GF-D8 (cell line): ENCODE data around the gene VARS2.

Source experiments
- DNase-seq: peaks from one replicate; lab custom pipeline; 2025; lab: John Stamatoyannopoulos, UW

VARS2 gene

GRCh38 chr6:30930506-30930905 lies 16.5 kb downstream of the VARS2 start:
- DNase-seq, result no peak

DNA sequence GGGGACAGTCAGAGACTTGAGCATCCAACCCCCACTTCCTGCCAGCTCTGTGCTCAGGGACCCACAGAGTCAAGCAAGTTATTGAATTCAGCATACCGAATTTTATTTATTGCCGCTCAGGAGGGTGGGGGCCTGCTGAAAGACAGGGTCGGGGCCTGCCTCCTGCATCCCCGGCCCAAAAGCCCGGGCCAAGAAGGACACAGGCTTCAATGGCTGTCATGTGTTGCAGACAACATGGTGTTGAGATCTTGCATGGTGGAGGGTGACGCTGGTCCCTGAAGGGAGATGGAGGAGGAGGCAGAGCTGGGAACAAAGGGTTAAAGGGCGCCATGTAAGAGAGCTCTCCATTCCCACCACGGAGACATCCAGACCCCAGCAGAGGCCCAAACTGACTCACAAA lies 17.2 kb downstream of the VARS2 start:
- DNase-seq, result no peak

DNA sequence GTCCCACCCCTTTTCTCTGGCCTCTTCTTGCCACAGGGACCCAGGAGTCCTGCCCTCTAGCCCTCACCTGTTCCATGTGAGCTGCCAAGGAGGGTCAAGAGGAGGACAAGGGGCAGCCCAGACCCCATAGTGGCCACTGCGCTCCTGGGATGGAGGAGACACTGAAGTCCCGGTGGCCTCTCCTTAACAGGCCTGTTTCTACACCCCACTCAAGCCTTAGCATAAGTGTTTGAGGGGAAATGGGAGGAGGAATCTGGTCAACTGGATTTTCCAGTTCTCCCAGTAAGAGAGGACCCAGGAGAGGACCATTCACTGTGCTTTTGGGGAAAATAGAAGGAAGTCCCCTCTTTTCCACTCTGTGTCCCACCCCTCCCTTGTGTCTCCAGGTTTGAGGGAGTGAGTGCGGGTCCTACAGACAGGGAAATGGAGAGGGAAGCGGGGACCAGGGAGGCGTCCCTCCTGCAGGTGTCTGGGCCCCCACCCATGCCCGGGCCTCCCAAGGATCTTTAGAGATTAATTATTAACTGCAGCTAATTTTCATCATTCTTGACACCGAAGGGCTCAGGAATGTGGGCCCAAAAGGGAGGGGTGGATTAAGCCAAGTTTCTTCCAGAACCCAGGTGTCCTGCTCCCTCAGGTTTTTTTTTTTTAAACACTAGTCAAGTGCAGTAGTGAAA lies 18.1 kb downstream of the VARS2 start, which contains the start of gene SFTA2:
Gene SFTA2 (minus strand): TSS at position 202 of the 677 bp plus-strand sequence. CDS start 74 bp downstream, at position 128.
- DNase-seq, result no peak

GRCh38 chr6:30932665-30933365 lies 18.8 kb downstream of the VARS2 start:
- DNase-seq, result no peak

DNA sequence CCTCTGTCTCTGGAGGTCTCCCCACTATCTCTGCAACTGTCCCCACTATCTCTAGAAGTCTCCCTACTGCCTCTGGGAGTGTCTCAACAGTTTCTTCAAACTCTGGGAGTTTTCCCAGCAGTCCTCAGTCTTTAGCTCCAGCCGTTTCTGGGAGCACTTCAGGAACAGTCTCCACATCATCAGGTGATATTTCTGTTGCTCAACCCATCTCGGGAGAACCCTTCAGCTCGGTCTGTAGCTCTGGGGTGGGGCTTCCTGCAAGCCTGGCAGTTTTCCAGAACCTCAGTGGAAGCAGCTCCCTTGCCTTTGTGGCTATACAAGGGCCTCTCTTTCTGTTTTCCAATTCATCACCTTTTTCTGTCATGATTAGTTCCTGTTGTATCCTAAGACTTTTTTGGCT lies 21.0 kb downstream of the VARS2 start:
- no peak for DNase-seq

DNA sequence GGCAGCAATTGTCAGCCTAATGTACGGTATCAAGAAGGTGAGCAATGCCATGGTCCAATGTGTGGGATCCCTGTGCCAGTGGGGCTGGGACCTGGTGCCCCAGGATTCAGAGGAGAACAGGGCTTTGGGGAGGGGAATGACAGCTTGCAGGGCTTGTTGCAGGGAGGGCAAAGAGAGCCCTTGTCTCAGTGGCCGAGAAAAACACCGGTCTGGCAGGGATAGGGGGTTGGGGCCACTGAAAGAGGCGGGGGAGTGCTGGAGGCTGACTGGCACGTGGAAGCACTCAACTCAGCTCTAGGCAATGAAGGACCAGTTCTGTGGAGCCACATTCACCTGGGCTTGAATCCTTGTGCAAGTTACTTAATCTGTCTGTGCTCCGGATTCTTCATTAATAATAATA lies 23.2 kb downstream of the VARS2 start:
- no peak for DNase-seq

DNA sequence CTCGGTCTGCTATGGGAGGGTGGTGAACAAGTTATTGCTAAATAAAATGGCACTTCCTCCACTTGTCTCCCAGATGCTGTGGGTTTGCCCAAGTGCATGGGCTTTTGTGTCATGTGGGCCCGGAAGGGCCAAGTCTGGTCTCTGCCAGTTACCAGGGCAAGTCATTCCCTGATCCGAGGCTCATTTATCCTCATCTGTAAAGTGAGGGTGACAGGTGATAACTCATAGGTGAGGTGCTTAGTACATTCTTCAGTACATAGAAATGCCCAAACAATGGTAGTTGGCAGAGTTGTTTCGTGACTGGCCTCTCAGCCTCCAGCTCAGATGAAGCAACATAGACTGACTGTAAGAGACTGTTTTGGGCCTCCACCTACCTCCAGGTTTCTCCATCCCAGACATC lies 24.7 kb downstream of the VARS2 start:
- no peak for DNase-seq

GRCh38 chr6:30939473-30939872 lies 25.4 kb downstream of the VARS2 start:
- no peak for DNase-seq

DNA sequence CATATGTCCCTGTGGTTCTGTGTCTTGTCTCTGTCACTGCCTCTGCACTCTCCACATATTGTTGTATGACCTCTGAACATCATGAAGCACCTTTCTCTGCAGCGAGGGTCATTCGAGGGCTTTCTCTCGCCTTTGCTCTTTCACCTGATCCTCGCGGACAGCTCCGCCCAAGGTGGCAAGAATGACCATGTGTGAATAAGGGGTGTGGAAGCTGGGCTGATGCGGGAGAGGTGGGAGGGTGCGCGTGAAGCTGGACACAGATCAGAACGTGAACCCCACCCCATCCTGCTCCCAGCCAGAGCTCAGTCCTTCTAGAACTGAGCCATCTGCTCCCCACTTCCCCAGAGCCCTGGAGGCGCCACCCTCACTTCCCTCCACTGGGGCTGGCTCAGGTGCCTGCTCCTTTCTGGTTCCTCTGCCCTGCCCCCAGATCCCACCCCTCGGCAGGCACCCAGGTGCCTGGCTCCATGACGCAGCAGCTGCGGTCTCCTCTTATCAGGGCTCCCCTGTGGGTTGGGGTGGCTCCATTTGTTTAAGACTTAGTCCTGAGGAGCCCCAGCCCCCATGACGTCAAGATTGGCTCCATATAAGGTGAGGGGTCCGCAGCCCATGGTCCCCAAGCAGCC lies 26.4 kb downstream of the VARS2 start, which contains the start of gene MUCL3:
Gene MUCL3 (plus strand): TSS at position 613 of the 626 bp plus-strand sequence. CDS start 27 bp downstream, outside the sequence.
- DNase-seq, result no peak

- no peak for DNase-seq
Observed at GRCh38 chr6:30942338-30943060, 28.5 kb downstream of the VARS2 start.

DNA sequence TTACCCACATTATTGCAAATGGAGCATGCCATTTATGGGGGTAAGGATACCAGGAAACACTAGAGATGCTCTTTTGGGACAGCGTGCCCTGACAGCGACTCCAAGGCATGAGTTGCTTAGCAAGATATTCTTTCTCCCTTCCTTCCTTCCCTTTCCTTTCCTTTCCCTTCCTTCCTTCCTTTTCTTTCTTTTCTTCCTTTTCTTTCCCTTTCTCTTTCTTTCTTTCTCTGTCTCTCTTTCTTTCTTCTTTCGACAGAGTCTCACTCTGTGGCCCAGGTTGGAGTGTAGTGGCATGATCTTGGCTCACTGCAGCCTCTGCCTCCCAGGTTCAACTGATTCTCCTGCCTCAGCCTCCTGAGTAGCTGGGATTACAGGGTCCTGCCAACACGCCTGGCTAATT lies 30.0 kb downstream of the VARS2 start:
- DNase-seq, result no peak

GRCh38 chr6:30945281-30945680 lies 31.2 kb downstream of the VARS2 start:
- DNase-seq, result no peak

GRCh38 chr6:30947231-30947630 lies 33.2 kb downstream of the VARS2 start:
- no peak for DNase-seq

GRCh38 chr6:30948811-30949210 lies 34.8 kb downstream of the VARS2 start:
- no peak for DNase-seq

DNA sequence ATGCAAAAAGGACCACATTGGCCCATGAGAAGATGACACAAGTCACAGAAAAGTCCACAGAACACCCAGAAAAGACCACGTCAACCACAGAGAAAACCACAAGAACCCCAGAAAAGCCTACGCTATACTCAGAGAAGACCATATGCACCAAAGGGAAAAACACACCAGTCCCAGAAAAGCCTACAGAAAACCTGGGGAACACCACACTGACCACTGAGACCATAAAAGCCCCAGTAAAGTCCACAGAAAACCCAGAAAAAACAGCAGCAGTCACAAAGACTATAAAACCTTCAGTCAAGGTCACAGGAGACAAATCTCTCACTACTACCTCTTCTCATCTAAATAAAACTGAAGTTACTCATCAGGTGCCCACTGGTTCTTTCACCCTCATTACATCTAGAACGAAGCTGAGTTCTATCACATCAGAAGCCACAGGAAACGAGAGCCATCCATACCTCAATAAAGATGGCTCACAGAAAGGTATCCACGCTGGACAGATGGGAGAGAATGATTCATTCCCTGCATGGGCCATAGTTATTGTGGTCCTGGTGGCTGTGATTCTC lies 38.0 kb downstream of the VARS2 start:
- no peak for DNase-seq

- DNase-seq, result no peak
Observed at GRCh38 chr6:30954631-30955366, 40.8 kb downstream of the VARS2 start.

DNA sequence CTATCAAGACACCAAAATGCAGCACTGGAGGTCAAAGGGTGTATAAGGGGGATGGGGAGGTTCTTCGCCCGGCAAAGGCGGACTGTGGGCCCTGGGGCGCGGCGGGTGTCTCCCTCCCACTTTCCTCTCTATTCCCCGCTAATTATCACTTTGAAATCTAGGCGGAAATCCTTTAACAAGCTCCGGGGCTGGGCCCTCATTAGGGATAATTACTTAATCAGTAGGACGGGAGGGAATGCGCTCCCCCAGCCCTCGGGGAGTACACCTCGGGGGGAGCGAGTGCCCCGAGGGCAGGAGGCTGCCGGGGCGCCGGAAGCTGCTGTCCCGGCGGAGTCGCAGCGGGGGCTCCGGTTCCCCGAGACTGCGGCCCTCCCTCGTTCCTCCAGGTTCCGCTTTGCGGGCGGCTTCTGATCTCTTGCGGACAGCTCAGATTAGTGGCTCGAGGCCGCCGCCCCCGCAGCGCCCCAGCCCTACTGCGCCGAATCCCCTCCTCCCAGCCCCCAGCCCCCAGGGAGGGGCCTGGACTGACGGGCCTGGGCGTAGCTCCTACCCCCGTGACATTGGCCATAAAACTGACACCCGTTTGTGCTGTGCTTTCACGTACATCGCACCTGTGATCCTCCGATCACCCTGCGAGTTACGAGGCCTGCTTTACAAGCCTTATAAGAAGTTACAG lies 41.5 kb downstream of the VARS2 start:
- no peak for DNase-seq

DNA sequence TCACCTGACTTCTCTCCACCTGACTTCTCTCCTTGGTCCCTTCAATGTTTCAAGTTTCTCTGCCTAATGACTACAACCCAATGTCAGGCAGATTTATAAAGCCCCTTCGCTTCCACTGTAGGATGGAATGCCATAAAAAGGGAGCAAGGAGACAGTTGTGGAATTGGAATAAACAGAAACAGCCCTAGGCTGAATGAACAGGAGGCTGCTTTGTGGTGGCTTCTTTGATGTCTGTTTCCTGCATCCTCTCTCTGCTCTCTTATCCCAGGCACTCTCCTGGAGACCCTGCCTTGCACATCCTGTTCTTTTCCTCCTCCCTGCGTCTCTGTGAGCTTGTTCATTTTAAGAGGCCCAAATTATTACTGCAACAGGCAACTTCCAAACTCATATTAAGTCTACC lies 43.7 kb downstream of the VARS2 start:
- no peak for DNase-seq

DNA sequence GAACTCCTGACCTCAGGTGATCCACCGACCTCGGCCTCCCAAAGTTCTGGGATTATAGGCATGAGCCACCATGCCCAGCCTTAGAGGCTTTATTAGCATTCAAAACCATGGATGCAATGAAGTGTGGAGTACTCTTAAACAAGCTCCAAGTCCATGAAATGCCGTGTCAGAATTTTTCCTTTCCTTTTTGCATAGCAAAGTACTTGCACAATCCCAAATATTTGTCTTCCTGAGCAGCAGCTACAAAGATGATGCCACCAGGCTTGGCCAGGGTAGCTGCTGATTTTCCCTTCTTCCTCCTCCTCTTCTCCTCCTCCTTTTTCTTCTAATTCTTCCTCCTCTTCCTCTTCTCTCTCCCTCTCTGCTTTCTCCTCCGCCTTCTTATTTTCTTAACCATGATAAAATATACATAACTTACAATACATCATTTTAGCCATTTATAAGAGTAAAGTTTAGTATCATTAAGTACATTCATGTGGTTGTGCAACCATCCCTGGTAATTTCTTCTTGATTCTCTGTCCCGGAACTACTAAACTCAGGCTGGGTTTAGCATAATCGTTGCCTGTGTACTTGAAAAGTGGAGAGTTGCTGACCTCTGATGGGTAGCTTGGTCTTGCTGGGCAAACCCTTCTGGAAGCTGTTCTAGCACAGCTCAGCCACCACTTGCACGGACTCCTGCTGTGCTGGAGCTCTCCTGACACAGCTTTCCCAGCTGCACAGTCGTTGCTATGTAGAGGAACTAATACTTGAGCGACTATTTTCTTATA lies 47.1 kb downstream of the VARS2 start:
- DNase-seq, result no peak

DNA sequence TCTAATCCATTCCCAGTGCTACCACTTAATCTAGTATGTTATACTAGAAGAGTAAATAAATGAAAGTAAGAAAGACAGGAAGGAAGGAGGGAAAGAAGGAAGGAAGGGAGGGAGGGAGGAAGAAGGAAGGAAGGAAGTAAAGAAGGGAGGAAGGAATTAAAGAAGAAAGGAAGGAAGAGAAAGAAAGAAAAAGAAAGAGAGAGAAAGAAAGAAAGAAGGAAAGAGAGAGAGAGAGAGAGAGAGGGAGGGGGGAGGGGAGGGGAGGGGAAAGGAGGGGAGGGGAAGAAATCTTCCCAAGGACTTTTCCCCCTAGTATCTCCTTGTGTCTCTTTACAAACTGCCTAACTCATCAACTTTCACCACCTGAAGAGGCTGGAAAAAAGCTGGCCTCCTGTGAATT lies 48.7 kb downstream of the VARS2 start:
- no peak for DNase-seq
